ENCODE data around the gene ARHGAP35. TPM values are rescaled to one million over a fixed set of nuclear protein-coding genes. Genes with fewer than 3 reads are reported as not detected.

The ARHGAP35 gene
- total RNA-seq, 1 experiment from 2014 or later: 49.5 TPM

- Histone ChIP-seq H3K4me1 (peaks cover 44% of the 10 kb centered on the region), H3K36me3 (no peaks in the 10 kb centered on the region), H3K4me3 (no peak overlapping the region), H3K27me3 (no peaks in the 10 kb centered on the region), H3K9me3 (replicated peaks) (no peaks in the 10 kb centered on the region), H3K27ac (no peak overlapping the region)
- DNase-seq: no peak
These were observed 37.9 kb downstream of the ARHGAP35 start for GRCh38 chr19:46898731-46899130.

GRCh38 chr19:46900341-46900740 lies 39.5 kb downstream of the ARHGAP35 start:
- DNase-seq: no peak
- no peak overlapping the region for H3K4me3 ChIP-seq
- no peaks in the 10 kb centered on the region for H3K27me3 ChIP-seq
- no peak overlapping the region for H3K27ac ChIP-seq
- peaks cover 58% of the 10 kb centered on the region for H3K4me1 ChIP-seq
- H3K36me3 ChIP-seq: no peaks in the 10 kb centered on the region
- no peaks in the 10 kb centered on the region for H3K9me3 ChIP-seq (replicated peaks)

- H3K27me3 ChIP-seq: no peaks in the 10 kb centered on the region
- peak overlapping the region; percentile 84; the same call in 1 of the 2 replicates for H3K27ac ChIP-seq
- DNase-seq: no peak
- no peaks in the 10 kb centered on the region for H3K9me3 ChIP-seq (replicated peaks)
- peaks cover 65% of the 10 kb centered on the region for H3K4me1 ChIP-seq
- no peak overlapping the region for H3K4me3 ChIP-seq
- no peaks in the 10 kb centered on the region for H3K36me3 ChIP-seq
These were observed 41.1 kb downstream of the ARHGAP35 start for GRCh38 chr19:46901701-46902401.

- Histone ChIP-seq H3K4me1 (peaks cover 62% of the 10 kb centered on the region), H3K36me3 (no peaks in the 10 kb centered on the region), H3K27ac (peak overlapping the region; percentile 84; the same call in 1 of the 2 replicates), H3K4me3 (no peak overlapping the region), H3K9me3 (replicated peaks) (no peaks in the 10 kb centered on the region), H3K27me3 (no peaks in the 10 kb centered on the region)
- peak; percentile 32 to 39 for DNase-seq
These were observed 41.6 kb downstream of the ARHGAP35 start for GRCh38 chr19:46902402-46902766.

- no peaks in the 10 kb centered on the region for H3K27me3 ChIP-seq
- H3K36me3 ChIP-seq: no peaks in the 10 kb centered on the region
- H3K27ac ChIP-seq: peak overlapping the region; percentile 84
- H3K9me3 ChIP-seq (replicated peaks): no peaks in the 10 kb centered on the region
- no peak overlapping the region for H3K4me3 ChIP-seq
- DNase-seq: peak in 1 of 2 experiments; percentile 29
- H3K4me1 ChIP-seq: peaks cover 66% of the 10 kb centered on the region
These were observed 42.7 kb downstream of the ARHGAP35 start for GRCh38 chr19:46903458-46903857.

- peak overlapping the region; percentile 84 for H3K27ac ChIP-seq
- H3K36me3 ChIP-seq: no peaks in the 10 kb centered on the region
- H3K4me3 ChIP-seq: no peak overlapping the region
- no peaks in the 10 kb centered on the region for H3K9me3 ChIP-seq (replicated peaks)
- H3K4me1 ChIP-seq: peaks cover 66% of the 10 kb centered on the region
- no peaks in the 10 kb centered on the region for H3K27me3 ChIP-seq
- DNase-seq: peak; percentile 75 to 90
These were observed 43.6 kb downstream of the ARHGAP35 start for GRCh38 chr19:46904114-46905060.

- no peaks in the 10 kb centered on the region for H3K36me3 ChIP-seq
- H3K9me3 ChIP-seq (replicated peaks): no peaks in the 10 kb centered on the region
- H3K27ac ChIP-seq: peak overlapping the region; percentile 84
- no peaks in the 10 kb centered on the region for H3K27me3 ChIP-seq
- DNase-seq: peak; percentile 78 to 87
- no peak overlapping the region for H3K4me3 ChIP-seq
- H3K4me1 ChIP-seq: peaks cover 62% of the 10 kb centered on the region
These were observed 45.4 kb downstream of the ARHGAP35 start for GRCh38 chr19:46906221-46906620.

GRCh38 chr19:46907880-46908279 lies 47.1 kb downstream of the ARHGAP35 start:
- Histone ChIP-seq H3K4me3 (no peak overlapping the region), H3K4me1 (peaks cover 47% of the 10 kb centered on the region), H3K36me3 (no peaks in the 10 kb centered on the region), H3K27ac (no peak overlapping the region), H3K9me3 (replicated peaks) (no peaks in the 10 kb centered on the region), H3K27me3 (no peaks in the 10 kb centered on the region)
- no peak for DNase-seq

- Histone ChIP-seq H3K27me3 (no peaks in the 10 kb centered on the region), H3K4me3 (no peak overlapping the region), H3K4me1 (peaks cover 32% of the 10 kb centered on the region), H3K27ac (no peak overlapping the region), H3K9me3 (replicated peaks) (no peaks in the 10 kb centered on the region), H3K36me3 (no peaks in the 10 kb centered on the region)
- DNase-seq: no peak
These were observed 48.6 kb downstream of the ARHGAP35 start for GRCh38 chr19:46909356-46909755.

Other genes starting within 250 kb of the ARHGAP35 start
- not detected in 2 replicates for gene PTGIR, start 235.9 kb upstream of the ARHGAP35 start, total RNA-seq (2014; rRNA removed; shearing (Covaris generic))
- not detected in 2 replicates for gene GNG8, start 224.8 kb upstream of the ARHGAP35 start, total RNA-seq (2014; rRNA removed; shearing (Covaris generic))
- gene DACT3, start 199.8 kb upstream of the ARHGAP35 start, total RNA-seq (2014; rRNA removed; shearing (Covaris generic)): 2.6 and 2.7 TPM in 2 replicates
- 7.7 and 7.8 TPM in 2 replicates for gene PRKD2, start 143.9 kb upstream of the ARHGAP35 start, total RNA-seq (2014; rRNA removed; shearing (Covaris generic))
- gene FKRP, start 114.9 kb upstream of the ARHGAP35 start, total RNA-seq (2014; rRNA removed; shearing (Covaris generic)): 15.6 and 17.8 TPM in 2 replicates
- 75.3 and 80.6 TPM in 2 replicates for gene STRN4, start 114.5 kb upstream of the ARHGAP35 start, total RNA-seq (2014; rRNA removed; shearing (Covaris generic))
- gene SLC1A5, start 72.4 kb upstream of the ARHGAP35 start, total RNA-seq (2014; rRNA removed; shearing (Covaris generic)): 66.3 and 71.6 TPM in 2 replicates
- gene AP2S1, start 10.2 kb upstream of the ARHGAP35 start, total RNA-seq (2014; rRNA removed; shearing (Covaris generic)): 133 and 139 TPM in 2 replicates
- not detected in 2 replicates for gene NPAS1, start 158.8 kb downstream of the ARHGAP35 start, total RNA-seq (2014; rRNA removed; shearing (Covaris generic))
- gene TMEM160, start 187.6 kb downstream of the ARHGAP35 start, total RNA-seq (2014; rRNA removed; shearing (Covaris generic)): 22.6 and 28.8 TPM in 2 replicates

All from SJCRH30 (cell line).